Measurements from ENCODE around the gene SCGB2A2. TPM values are rescaled to one million over a fixed set of nuclear protein-coding genes. Genes with fewer than 3 reads are reported as not detected.

SCGB2A2 gene
- total RNA-seq, 2 donors from 2014 or later, result not detected

DNA sequence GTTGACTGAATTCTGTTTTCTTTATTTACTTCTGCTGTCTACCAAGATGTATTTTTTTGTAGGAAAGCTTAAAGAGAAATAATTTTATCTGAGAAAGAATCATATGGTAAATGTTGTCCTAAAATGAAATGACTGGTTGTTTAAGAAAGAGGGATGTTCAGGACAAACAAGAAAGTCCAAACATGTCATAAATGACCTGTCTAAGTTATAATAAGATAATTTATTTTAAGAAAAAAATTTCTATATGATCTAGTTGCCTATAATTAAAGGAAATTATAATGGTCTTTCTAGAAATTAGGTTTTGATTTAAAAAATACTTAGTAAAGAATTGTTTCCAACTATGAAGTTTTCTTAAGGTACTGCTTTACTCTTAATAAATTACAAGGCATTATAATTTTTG is 10.5 kb downstream of the SCGB2A2 start:
- ATAC-seq, result no peak
- no peak for DNase-seq
- intact Hi-C loops (cut with DNase I), result no loop called here

DNA sequence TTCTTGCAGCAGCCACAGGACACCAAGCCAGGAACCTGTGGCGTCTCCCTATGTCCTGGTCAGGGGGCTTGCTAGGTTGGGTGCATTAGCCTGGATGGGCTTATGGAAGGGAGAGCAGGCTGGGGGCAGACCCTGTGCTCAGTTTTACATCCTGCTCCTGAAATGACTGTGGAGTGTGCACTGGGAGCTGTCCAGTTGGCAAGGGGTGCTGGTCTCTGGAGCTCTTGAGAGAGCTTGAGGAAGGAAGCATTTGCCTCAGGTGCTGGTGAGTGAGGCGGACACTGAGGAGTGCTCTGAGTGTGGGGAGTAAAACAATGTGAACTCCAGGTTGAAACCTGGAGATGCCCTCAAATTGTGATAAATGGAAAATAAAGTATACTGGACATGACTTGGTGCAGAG is 25.5 kb downstream of the SCGB2A2 start:
- DNase-seq (no peak), ATAC-seq (peak in 1 of 2 donors; percentile 47)
- intact Hi-C loops (cut with DNase I), result no loop called here

DNA sequence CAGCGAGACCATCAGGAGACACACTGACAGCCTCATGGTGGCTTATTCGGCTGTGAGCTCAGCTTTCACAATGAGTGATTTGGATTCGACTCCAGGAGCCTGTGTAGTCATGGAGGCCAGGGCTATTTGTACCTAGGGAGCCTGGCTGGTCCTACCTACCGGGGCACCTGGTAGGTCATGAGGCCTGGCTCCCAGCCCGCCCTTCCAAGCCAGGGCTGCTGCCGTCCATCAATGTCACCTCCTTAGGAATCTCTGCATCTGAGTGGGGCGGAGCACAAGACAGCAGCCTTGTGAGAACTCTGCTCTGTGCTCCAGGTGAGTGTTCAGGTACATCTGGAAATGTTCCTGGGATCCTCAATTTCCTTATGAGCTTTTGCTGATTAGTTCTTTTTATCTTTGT is 29.0 kb downstream of the SCGB2A2 start, which contains the start of gene SCGB1D4:
Gene SCGB1D4 (minus strand): TSS at position 101 of the 400 bp plus-strand sequence. CDS start 65 bp downstream, at position 36.
- intact Hi-C loops (cut with DNase I), result no loop called here
- DNase-seq, result no peak
- ATAC-seq, result no peak

DNA sequence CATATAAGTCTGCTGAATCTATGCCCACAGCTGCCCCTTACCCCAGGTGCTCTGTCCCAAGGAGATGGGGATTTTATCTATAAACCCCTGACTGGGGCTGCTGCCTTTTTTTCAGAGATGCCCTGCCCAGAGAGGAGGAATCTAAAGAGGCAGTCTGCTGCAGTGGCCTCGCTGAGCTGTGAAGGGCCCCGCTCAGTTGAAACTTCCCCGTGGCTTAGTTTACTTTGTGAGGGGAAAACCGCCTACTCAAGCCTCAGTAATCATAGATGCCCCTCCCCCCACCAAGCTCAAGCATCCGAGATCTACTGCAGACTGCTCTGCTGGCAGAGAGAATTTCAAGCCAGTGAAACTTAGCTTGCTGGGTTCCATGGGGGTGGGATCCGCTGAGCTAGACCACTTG is 36.3 kb downstream of the SCGB2A2 start:
- DNase-seq (no peak), ATAC-seq (no peak)
- intact Hi-C loops (cut with DNase I), result no loop called here

DNA sequence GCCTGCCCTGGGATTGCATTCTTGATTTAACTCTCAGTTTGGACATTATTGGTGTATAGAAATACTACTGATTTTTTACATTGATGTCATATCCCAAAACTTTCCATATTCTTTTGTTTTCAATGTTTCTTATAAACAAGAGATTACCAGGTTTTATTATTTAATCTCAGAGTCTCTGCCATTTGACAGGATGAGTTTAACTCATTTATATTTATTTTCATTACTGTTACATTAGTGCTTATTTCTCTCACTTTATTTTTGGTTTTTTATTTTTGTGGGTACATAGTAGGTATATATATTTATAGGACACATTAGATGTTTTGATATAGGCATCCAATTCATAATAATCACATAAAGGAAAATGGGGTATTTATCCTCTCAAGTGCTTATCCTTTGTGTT is 38.0 kb downstream of the SCGB2A2 start:
- intact Hi-C loops (cut with DNase I), result no loop called here
- ATAC-seq (no peak), DNase-seq (no peak)

DNA sequence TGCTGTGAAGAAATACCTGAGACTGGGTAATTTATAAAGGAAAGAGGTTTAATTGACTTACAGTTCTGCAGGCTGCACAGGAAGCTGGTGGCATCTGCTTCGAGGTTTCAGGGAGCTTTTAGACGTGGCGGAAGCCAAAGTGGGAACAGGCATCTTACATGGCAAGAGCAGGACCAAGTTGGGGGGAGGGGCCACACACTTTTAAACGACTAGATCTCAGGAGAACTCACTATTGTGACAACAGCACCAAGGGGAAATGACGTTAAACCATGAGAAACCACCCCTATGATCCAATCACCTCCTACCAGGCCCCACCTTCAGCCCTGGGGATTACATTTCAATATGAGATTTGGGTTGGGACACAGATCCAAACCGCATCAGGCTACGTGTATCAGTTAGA is 40.0 kb downstream of the SCGB2A2 start:
- intact Hi-C loops (cut with DNase I), result loop anchor here in 1 of 2 donors (5.0 kb wide), 1 partner anchor 138 kb away; no protein-coding TSS in a partner anchor
- ATAC-seq (no peak), DNase-seq (no peak)

DNA sequence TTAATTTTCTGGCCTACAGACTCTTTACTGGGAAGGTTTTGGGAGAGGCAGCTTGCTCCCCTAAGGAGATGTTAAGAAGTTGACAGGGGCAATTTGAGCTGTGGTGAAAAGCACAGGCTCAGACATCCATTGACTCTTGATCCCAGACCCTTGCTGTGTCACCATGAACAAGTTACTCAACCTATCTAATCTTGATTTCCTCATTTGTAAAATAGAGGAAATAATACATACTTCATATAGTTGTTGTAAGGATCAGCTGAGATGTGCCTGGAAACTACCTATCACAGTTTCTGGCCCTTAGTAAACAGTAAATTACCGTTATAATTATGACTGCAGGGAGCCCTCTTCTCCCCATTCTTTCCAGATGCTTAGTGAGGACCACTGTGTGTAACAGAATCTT is 45.5 kb downstream of the SCGB2A2 start:
- ATAC-seq (no peak), DNase-seq (no peak)
- intact Hi-C loops (cut with DNase I), result no loop called here

DNA sequence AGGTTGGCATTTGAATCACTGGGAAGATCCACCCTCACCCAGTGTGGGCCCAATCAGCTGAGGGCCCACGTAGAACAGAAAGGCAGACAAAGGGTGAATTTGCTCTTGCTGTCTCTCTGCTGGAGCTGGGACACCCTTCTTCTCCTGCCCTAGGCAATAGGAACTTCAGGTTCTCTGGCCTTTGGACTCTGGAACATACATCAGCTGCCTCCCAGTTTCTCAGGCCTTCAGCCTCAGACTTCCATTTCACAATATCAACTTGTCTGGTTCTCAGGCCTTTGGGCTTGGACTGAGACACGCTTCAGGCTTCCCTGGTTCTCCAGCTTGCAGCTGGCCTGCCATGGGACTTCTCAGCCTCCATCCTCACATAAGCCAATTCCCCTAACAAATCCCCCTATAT is 52.6 kb downstream of the SCGB2A2 start:
- intact Hi-C loops (cut with DNase I), result no loop called here
- no peak for ATAC-seq
- DNase-seq, result no peak

Other genes with a start within 250 kb of the SCGB2A2 start
- gene INCENP, start 146.1 kb upstream of the SCGB2A2 start, total RNA-seq, result 10 to 100 TPM; 15.4 to 16.7 TPM
- gene SCGB1D1, start 79.9 kb upstream of the SCGB2A2 start, total RNA-seq, result not detected
- not detected for gene SCGB2A1, start 61.5 kb upstream of the SCGB2A2 start, total RNA-seq
- gene SCGB1D2, start 27.9 kb upstream of the SCGB2A2 start, total RNA-seq, result 1 to 10 TPM in 1 of 2 donors, not detected in 1; 1.2 TPM
- gene SCGB1D4, start 28.9 kb downstream of the SCGB2A2 start, total RNA-seq, result not detected
- gene ASRGL1, start 67.3 kb downstream of the SCGB2A2 start, total RNA-seq, result 1 to 10 TPM; 7.8 to 8.1 TPM
- not detected for gene SCGB1A1, start 148.9 kb downstream of the SCGB2A2 start, total RNA-seq